ENCODE results near the gene ADM2. TPM values are rescaled to one million over a fixed set of nuclear protein-coding genes. Genes with fewer than 3 reads are reported as not detected.
A peak's percentile ranks its signal among the peaks of the same experiment; 100 is the strongest.

ADM2 gene
- total RNA-seq, 1 experiment from 2014 or later, result 0.17 TPM

DNA sequence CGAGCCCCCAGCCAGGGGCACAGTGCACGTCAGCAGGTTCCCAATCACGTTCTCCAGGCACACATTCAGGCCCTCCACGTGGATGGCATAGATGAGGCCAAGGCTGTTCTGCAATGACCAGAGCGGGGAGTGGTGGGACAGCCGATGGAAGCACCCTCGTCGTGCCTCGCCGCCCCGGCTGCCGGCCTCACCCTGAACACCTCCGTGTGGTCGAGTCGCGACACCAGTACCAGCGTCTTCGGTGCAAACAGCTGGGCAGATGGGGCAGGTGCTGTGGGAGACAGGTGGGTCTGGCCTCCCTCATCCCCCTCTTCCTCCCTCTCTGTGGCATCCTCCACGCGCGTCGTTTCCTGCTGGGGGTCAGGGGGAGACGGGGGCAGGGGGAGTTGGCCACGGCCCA is 14.0 kb upstream of the ADM2 start:
- no peak for DNase-seq (ENCODE audit: low spot score)

DNA sequence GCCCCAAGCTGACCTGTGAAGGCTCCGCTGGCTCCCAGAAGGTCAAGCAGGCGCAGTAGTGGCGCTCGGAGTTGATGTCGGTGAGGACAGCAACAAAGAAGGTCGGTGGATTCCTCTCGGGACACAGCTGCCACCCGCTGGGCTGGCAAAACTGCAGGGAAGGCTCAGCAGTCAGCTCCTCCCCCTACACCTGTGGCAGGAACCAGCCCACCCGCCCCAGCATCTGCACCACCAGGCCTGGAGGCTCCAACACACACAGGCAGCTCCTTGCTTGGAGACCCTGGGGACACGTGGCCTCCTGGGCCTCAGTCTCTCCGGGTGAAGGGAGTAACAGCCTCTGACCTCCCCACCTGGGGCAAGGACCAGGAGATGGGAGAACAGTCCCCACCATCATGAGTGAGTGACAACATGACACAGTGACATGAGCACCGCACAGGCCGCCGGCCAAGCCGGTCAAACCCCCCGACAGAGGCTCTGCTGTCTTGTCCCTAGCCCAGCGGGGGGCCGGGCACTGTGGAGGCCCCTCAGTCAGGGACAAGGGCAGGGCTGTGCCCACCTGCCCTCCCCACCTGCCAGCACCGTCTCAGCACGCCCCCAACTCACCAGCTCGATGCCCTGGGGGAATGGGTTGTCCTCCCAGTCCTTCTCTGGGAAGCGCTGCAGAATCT is 13.4 kb upstream of the ADM2 start:
- no peak for DNase-seq (ENCODE audit: low spot score)

DNA sequence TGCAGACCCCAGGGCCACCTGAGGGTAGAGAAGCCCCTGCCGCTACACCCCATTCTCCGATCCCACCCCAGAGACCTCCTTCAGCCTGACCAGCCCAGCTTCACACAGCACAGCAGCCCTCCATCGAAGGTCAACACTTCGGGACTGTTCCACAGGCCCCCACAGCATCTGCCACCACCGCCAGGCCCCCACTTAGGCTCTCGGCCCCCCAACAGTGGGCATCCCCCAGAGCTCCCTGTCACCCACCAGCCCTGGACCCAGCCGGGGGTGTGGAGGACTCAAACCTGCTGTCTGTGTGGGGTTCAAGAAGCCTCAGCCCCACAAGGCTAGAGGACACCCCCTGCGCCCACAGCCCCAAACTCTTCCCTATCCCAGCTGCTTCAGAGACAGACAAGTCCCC is 12.7 kb upstream of the ADM2 start:
- no peak for DNase-seq (ENCODE audit: low spot score)

DNA sequence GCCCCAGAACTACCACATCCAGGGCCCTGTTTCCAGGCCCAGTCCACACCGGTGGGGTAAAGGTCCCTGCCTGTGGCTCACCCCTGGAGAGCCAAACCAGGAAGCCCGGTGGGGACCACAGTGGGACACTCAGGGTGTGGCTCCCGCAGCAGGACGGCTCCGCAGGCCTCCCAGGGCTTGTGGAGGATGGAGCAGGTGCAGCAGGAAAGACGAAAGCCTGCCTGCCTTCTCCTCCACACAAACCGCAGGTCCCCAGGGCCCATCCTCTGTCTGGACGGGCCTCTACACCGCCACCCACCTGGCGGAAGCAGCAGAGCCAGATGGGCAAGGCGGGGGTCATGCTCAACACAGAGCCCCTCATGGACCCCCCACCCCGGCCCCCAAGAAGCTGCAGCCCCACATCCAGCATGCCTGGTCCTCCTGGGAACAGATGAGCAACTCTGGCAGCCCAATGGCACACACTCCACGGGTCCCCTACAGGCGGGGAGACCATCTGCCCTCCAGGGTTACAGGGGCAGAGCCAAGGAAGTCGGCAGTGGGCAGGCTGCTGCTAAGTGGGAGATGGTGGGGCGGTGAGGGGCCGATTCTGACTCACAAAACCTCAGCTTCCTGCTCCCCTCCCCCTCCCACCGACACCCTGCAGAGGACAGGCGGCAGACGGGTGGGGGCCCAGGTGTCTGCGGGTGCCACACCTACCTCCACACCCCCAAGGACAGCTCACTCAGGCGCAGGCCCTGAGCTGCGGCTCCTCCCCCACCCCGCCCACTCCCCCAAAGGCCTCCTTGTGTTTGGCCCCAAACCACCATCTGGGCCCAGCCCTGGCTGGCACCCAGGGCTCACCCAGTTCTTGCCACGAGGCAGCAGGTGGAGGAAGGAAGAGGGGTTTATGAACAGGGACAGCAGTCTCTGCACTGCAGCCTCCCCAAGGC is 11.7 kb upstream of the ADM2 start:
- DNase-seq (ENCODE audit: low spot score), result peak; percentile 84

DNA sequence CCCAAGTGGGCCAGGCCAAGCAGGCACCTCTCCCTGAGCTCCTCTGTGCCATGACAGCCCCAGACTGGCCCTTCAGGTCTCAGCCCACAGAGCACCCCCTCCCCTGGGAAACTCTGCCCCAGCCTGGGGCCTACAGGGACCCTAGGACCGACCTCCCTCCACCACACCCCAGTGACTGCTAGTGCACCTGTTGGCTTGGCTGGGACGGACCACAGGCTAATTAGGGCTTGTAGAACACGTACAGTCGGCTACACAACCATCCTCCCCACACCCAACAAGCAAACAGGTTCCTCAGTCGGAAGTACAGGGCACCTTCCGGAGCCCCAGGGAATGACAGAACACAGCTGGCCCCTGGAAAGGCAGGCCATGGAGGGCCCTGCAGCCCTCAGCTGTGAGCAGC is 10.9 kb upstream of the ADM2 start:
- DNase-seq (ENCODE audit: low spot score), result no peak

GRCh38 chr22:50471197-50471847 is 10.0 kb upstream of the ADM2 start:
- DNase-seq (ENCODE audit: low spot score), result no peak

GRCh38 chr22:50471962-50472361 is 9.4 kb upstream of the ADM2 start:
- DNase-seq (ENCODE audit: low spot score), result no peak

- no peak for DNase-seq (ENCODE audit: low spot score)
Measured at GRCh38 chr22:50473088-50473487, 8.3 kb upstream of the ADM2 start.

DNA sequence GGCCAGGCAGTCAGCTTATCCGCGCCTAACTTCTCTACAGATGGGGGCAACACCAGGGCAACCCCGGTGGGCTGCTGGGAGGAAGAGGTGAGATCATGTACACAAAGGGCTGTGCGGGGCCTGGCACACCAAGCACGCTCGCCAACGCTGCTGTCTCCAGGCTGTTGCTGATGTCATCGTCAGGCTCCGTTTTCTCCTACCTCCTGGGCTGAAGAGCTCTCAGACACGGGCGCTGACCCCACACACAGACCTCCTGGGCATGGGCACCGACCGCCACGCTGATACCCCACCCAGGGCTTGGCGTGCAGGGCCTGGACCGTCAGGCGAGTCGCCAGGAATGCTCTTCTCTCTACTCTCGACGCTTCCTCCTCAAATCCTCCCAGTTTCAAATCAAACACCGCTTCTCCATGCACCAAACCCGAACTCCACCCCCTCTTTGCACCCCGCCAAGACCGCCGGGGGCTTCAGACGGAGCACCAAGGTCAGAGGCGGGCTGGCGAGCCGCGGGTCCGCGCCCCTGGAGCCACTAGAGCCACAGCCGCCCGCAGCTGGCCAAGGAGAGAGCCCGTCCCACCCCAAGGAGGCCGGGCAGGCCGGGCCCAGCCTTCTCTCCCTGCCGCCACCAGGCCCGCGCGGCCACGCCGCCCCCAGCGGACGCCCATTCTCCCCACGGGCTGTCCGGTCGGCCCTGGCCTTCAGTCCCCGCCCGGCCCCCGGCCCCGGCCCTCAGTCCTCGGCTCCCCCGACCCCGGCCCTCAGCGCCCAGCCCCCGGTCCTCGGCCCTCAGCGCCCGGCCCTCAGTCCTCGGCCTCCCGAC is 7.3 kb upstream of the ADM2 start:
- DNase-seq (ENCODE audit: low spot score), result peak; percentile 36

DNA sequence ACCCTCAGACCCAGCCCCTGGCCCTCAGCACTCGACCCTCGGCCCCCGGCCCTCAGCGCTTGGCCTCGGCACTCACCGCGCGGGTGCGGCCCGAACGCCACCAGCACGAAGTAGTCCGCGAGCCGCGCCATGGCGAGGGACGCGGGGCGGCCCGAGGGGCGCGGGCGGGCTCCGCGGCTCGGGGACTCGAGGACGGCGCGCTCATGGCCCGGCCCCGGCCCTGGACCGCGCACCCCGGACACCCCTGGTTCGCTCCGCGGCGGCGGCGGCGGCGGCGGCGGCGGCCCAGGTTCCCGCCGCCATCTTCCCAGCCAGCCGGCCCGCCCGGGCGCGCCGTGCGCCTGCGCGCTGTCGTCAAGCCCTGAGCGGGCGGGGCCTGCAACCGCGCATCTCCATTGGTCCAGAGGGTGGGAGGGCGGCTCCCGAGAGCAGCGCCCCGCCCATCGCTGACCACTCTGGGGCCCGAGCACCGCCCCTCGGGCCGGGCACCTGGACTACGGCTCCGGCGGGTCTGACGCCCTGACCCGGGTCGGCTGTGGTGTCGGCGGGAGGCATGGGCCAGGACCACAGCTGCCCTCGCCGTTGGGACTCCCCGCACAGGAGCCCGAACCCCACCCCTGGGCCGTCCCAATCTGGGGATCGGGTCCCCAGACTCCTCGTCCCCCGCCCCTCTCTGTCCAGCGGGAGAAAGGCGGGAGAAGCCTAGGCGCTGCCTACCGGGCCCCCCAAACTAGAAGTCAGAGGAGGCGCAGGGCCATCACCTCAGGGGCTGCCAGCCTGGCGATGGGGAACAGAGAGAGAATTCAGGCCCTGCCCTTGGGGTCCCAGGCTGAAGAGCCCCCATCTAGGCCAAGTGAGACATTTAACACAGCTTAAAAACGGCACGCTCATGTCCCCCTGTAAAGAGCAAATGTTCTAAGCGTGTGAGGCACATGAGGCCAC is 6.4 kb upstream of the ADM2 start, which contains the start of gene SBF1:
TSS of gene SBF1 (minus strand) at position 326 of the 942 bp plus-strand sequence. CDS start at position 131, 195 bp downstream.
- DNase-seq (ENCODE audit: low spot score), result peak; percentile 77

GRCh38 chr22:50475652-50476002 is 5.7 kb upstream of the ADM2 start:
- DNase-seq (ENCODE audit: low spot score), result no peak

GRCh38 chr22:50476868-50477267 is 4.5 kb upstream of the ADM2 start:
- no peak for DNase-seq (ENCODE audit: low spot score)

GRCh38 chr22:50477923-50478322 is 3.4 kb upstream of the ADM2 start:
- DNase-seq (ENCODE audit: low spot score), result no peak

- no peak for DNase-seq (ENCODE audit: low spot score)
Measured at GRCh38 chr22:50479721-50480120, 1.6 kb upstream of the ADM2 start.

DNA sequence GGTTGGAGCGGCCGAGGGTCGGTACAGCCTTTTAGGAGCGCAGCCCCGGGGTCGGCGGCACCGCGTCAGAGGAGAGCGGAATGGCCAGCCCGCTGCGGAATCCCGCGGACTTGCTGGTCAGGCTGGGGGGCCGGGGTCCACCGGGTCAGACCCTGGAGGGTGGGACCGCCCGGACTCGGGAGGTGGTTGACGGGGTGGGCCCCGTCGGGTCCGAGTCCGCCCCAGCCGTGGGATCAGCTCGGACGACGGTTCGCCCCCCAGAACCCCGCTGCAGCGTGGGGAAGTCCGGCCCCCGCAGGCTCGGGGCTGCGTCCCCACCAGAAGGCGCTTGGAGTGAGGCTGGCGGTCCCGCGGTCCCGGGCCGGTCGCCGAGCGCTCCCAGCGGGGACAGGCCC is 301 bp upstream of the ADM2 start:
- DNase-seq (ENCODE audit: low spot score), result no peak

DNA sequence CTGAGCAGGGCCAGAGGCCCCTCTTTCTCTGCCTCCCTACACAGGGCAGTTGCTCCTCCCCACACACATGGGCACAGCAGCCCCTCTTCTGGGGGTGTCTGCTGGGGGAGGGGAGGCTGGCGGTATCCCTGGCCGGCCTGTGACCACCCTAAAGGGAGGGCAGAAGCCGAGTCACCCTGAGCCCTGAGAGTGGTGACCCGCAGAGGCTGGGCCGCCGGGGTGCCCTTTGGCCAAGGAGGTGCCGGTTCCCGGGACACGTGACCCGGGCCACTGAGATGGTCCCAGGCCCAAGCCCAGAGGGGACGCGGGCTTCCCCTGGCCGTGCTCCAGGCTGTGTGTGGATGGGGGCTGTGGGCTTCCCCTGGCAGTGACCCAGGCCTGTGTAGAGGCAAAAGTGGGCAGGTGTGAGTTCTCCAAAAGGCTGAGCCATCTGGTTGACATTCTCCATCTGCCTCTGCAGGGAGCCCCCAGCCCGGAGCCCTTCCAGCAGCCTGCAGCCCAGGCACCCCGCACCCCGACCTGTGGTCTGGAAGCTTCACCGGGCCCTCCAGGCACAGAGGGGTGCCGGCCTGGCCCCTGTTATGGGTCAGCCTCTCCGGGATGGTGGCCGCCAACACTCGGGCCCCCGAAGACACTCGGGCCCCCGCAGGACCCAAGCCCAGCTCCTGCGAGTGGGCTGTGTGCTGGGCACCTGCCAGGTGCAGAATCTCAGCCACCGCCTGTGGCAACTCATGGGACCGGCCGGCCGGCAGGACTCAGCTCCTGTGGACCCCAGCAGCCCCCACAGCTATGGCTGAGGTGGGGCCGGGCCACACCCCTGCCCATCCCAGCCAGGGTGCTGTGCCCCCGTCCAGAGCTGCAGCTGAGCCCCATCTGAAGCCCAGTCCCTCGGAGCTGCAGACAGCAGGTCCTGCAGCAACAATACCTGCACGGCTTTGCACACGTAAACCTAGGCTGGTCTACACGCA is 1.0 kb downstream of the ADM2 start:
- DNase-seq (ENCODE audit: low spot score), result no peak

GRCh38 chr22:50483106-50483505 is 1.8 kb downstream of the ADM2 start:
- no peak for DNase-seq (ENCODE audit: low spot score)

GRCh38 chr22:50483556-50483955 is 2.2 kb downstream of the ADM2 start:
- DNase-seq (ENCODE audit: low spot score), result no peak
